Progenitor cell of endocrine pancreas (in vitro differentiated cells): Measurements from ENCODE around the gene MEX3C. TPM values are rescaled to one million over a fixed set of nuclear protein-coding genes. Genes with fewer than 3 reads are reported as not detected.

Experiments used
- DNase-seq: peaks from one replicate; pipeline ENCODE4 v3.0.0; 2021; ENCODE audit warnings: low spot score; ENCODE audit not compliant: unreplicated experiment
- H3K27ac Mint-ChIP-seq: 2 replicates; pipeline ENCODE4 v1.8.0; 2021; ENCODE audit warnings: mild to moderate bottlenecking, moderate library complexity, mixed read lengths
- H3K27me3 Mint-ChIP-seq: 2 replicates; pipeline ENCODE4 v1.8.0; 2021; ENCODE audit warnings: mixed read lengths
- H3K36me3 Mint-ChIP-seq: 2 replicates; pipeline ENCODE4 v1.8.0; 2022; ENCODE audit warnings: mixed read lengths; ENCODE audit not compliant: insufficient read depth
- H3K4me1 Mint-ChIP-seq: 2 replicates; pipeline ENCODE4 v1.8.0; 2021; ENCODE audit warnings: low read depth, mixed read lengths
- H3K4me3 Mint-ChIP-seq: 2 replicates; pipeline ENCODE4 v1.8.0; 2021; ENCODE audit warnings: low read depth, mild to moderate bottlenecking, moderate library complexity, mixed read lengths
- H3K9me3 Mint-ChIP-seq: 2 replicates; pipeline ENCODE4 v1.8.0; 2021; ENCODE audit warnings: low read depth, mixed read lengths
- CTCF ChIP-seq: fragments of 200-600 bp; sonication (generic); IDR thresholded peaks from one replicate; pipeline ENCODE4 v1.5.0; 2021; ENCODE audit warnings: antibody characterized with exemption, mild to moderate bottlenecking; ENCODE audit not compliant: unreplicated experiment
- total RNA-seq: library from RNA; stranded (reverse); gene quantifications from 2 replicates; pipeline ENCODE4 v1.2.1, GENCODE V29; 2021

The MEX3C gene
- total RNA-seq, 1 donor from 2014 or later, result 86.2 TPM

DNA sequence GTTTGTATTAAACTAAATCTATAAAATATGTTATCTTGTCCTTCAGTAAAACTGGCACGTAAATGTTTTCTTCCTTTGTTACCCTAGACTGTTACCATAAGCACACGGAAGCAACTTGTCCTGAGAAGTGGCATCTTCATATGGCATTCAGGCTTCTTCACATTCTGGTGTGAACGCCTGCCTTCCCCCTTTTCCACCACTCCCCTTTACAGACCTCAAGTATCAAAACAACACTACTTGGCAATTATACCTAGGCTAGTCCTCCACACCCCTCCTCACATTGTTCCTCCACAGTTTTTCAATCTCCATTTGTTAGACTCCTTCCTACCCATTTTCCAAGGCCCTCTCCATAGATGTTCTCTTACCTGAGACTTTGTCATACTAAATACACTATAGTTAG, 2.9 kb downstream of the MEX3C start:
- H3K4me1 Mint-ChIP-seq, result peaks cover 40% of the 10 kb centered on the region
- H3K36me3 Mint-ChIP-seq, result peaks cover 3% of the 10 kb centered on the region
- no peaks in the 10 kb centered on the region for H3K9me3 Mint-ChIP-seq
- peak overlapping the region; percentile 99 for H3K4me3 Mint-ChIP-seq
- no peak for TF ChIP-seq CTCF
- no peak for DNase-seq
- H3K27ac Mint-ChIP-seq, result peak overlapping the region; percentile 99
- no peaks in the 10 kb centered on the region for H3K27me3 Mint-ChIP-seq

- H3K9me3 Mint-ChIP-seq, result no peaks in the 10 kb centered on the region
- peaks cover 3% of the 10 kb centered on the region for H3K36me3 Mint-ChIP-seq
- no peak for TF ChIP-seq CTCF
- no peak for DNase-seq
- no peaks in the 10 kb centered on the region for H3K27me3 Mint-ChIP-seq
- peak overlapping the region; percentile 99 for H3K4me3 Mint-ChIP-seq
- H3K4me1 Mint-ChIP-seq, result peaks cover 42% of the 10 kb centered on the region
- H3K27ac Mint-ChIP-seq, result peak overlapping the region; percentile 99
Measured at GRCh38 chr18:51193621-51194287, 3.7 kb downstream of the MEX3C start.

DNA sequence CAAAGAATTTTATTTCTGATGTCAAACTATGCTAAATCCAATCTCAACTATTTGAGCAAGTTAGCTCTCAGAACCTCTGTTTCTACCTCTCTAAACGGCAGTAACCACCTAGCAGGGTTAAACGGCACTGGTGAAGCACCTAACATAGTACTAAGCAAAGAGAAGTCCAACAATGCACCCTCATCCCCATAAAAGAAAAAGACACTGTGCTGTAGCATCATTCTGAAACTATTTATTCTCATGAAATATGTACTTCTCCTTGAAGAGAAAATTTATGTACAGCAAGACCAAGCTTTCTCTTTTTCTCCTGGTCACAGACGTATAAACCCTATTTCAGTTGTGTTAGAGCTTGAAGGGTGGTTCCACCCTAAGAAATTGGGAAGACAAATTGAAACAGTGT, 4.8 kb downstream of the MEX3C start:
- Mint-ChIP-seq H3K4me1 (peaks cover 44% of the 10 kb centered on the region), H3K4me3 (peak overlapping the region; percentile 55), H3K36me3 (peaks cover 4% of the 10 kb centered on the region), H3K27me3 (no peaks in the 10 kb centered on the region), H3K9me3 (no peaks in the 10 kb centered on the region), H3K27ac (peak overlapping the region; percentile 41)
- TF ChIP-seq CTCF, result no peak
- no peak for DNase-seq

DNA sequence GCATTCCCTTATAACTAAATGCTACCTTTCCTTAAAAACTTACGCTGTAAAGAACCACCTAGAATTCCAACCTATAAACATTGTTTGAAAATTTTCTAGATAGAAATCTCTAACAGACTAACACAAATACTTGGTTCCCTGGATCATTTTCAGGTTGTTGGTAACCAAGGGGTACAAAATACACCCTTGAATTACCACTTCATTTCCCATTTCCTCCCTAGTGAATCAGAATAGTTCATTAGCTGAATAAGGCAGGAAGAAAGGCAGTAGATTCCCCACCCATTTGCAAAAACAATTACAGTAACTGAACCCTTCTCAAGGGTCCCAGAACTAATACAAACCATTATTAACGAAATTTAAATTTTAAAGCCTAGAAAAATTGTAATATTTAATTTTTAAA, 5.5 kb downstream of the MEX3C start:
- peaks cover 47% of the 10 kb centered on the region for H3K4me1 Mint-ChIP-seq
- no peaks in the 10 kb centered on the region for H3K27me3 Mint-ChIP-seq
- H3K4me3 Mint-ChIP-seq, result no peak overlapping the region
- TF ChIP-seq CTCF, result no peak
- peaks cover 4% of the 10 kb centered on the region for H3K36me3 Mint-ChIP-seq
- DNase-seq, result no peak
- H3K9me3 Mint-ChIP-seq, result no peaks in the 10 kb centered on the region
- no peak overlapping the region for H3K27ac Mint-ChIP-seq

- no peaks in the 10 kb centered on the region for H3K27me3 Mint-ChIP-seq
- TF ChIP-seq CTCF, result no peak
- peaks cover 4% of the 10 kb centered on the region for H3K36me3 Mint-ChIP-seq
- H3K27ac Mint-ChIP-seq, result no peak overlapping the region
- H3K4me3 Mint-ChIP-seq, result no peak overlapping the region
- DNase-seq, result no peak
- H3K9me3 Mint-ChIP-seq, result no peaks in the 10 kb centered on the region
- H3K4me1 Mint-ChIP-seq, result peaks cover 51% of the 10 kb centered on the region
Measured at GRCh38 chr18:51191128-51191717, 6.3 kb downstream of the MEX3C start.
